Nephron (organoid): ENCODE data around the gene DENND4C.

Source experiments
- H3K27ac Mint-ChIP-seq, 3 experiments: 2 replicates each; pipeline ENCODE4 v1.8.0; 2020; ENCODE audit warnings: mixed read lengths in 3 of 3, mild to moderate bottlenecking in 2 of 3, moderate library complexity in 1 of 3
- H3K27me3 Mint-ChIP-seq: 2 replicates; pipeline ENCODE4 v1.8.0; 2021; ENCODE audit warnings: low read depth, mild to moderate bottlenecking, moderate library complexity, mixed read lengths
- H3K36me3 Mint-ChIP-seq: 2 replicates; pipeline ENCODE4 v1.8.0; 2020; ENCODE audit warnings: low read depth, mixed read lengths
- H3K4me1 Mint-ChIP-seq: 2 replicates; pipeline ENCODE4 v1.8.0; 2020; ENCODE audit warnings: mixed read lengths
- H3K4me3 Mint-ChIP-seq, 3 experiments: 2 replicates each; pipeline ENCODE4 v1.8.0; 2020; ENCODE audit warnings: mild to moderate bottlenecking in 3 of 3, mixed read lengths in 3 of 3, moderate library complexity in 2 of 3
- H3K9me3 Mint-ChIP-seq: 2 replicates; pipeline ENCODE4 v1.8.0; 2020; ENCODE audit warnings: mixed read lengths
- CTCF ChIP-seq, 3 experiments: fragments of 200-600 bp; sonication (generic); IDR thresholded peaks; one replicate each; pipeline ENCODE4 v1.5.0; 2021; ENCODE audit warnings: antibody characterized with exemption in 3 of 3; ENCODE audit not compliant: unreplicated experiment in 3 of 3

Gene DENND4C

GRCh38 chr9:19209188-19209587 is 21.3 kb upstream of the DENND4C start:
- H3K27me3 Mint-ChIP-seq: no peaks in the 10 kb centered on the region
- no peaks in the 10 kb centered on the region for H3K36me3 Mint-ChIP-seq
- H3K9me3 Mint-ChIP-seq: no peaks in the 10 kb centered on the region
- TF ChIP-seq CTCF (IDR thresholded peaks at IDR 0.05; ENCODE audit: unreplicated experiment in 3 of 3): no peak
- H3K4me1 Mint-ChIP-seq: peaks cover 5% of the 10 kb centered on the region
- H3K4me3 Mint-ChIP-seq: no peak overlapping the region
- no peak overlapping the region for H3K27ac Mint-ChIP-seq

GRCh38 chr9:19213823-19214222 is 16.7 kb upstream of the DENND4C start:
- H3K4me1 Mint-ChIP-seq: peaks cover 4% of the 10 kb centered on the region
- no peaks in the 10 kb centered on the region for H3K36me3 Mint-ChIP-seq
- H3K27ac Mint-ChIP-seq: no peak overlapping the region
- H3K9me3 Mint-ChIP-seq: no peaks in the 10 kb centered on the region
- TF ChIP-seq CTCF (IDR thresholded peaks at IDR 0.05; ENCODE audit: unreplicated experiment in 3 of 3): no peak
- no peaks in the 10 kb centered on the region for H3K27me3 Mint-ChIP-seq
- no peak overlapping the region for H3K4me3 Mint-ChIP-seq

- TF ChIP-seq CTCF (IDR thresholded peaks at IDR 0.05; ENCODE audit: unreplicated experiment in 3 of 3): no peak
- H3K9me3 Mint-ChIP-seq: no peaks in the 10 kb centered on the region
- no peaks in the 10 kb centered on the region for H3K27me3 Mint-ChIP-seq
- H3K36me3 Mint-ChIP-seq: no peaks in the 10 kb centered on the region
- H3K4me3 Mint-ChIP-seq: no peak overlapping the region
- H3K27ac Mint-ChIP-seq: no peak overlapping the region
- no peaks in the 10 kb centered on the region for H3K4me1 Mint-ChIP-seq
Observed at GRCh38 chr9:19216466-19216865, 14.0 kb upstream of the DENND4C start.

- no peak overlapping the region for H3K4me3 Mint-ChIP-seq
- H3K9me3 Mint-ChIP-seq: no peaks in the 10 kb centered on the region
- peaks cover 10% of the 10 kb centered on the region for H3K4me1 Mint-ChIP-seq
- peaks cover 3% of the 10 kb centered on the region for H3K36me3 Mint-ChIP-seq
- TF ChIP-seq CTCF (IDR thresholded peaks at IDR 0.05; ENCODE audit: unreplicated experiment in 3 of 3): no peak
- no peaks in the 10 kb centered on the region for H3K27me3 Mint-ChIP-seq
- no peak overlapping the region for H3K27ac Mint-ChIP-seq
Observed at GRCh38 chr9:19221326-19221725, 9.2 kb upstream of the DENND4C start.

- H3K4me1 Mint-ChIP-seq: peaks cover 10% of the 10 kb centered on the region
- peaks cover 3% of the 10 kb centered on the region for H3K36me3 Mint-ChIP-seq
- no peak overlapping the region for H3K4me3 Mint-ChIP-seq
- no peak for TF ChIP-seq CTCF (IDR thresholded peaks at IDR 0.05; ENCODE audit: unreplicated experiment in 3 of 3)
- H3K27ac Mint-ChIP-seq: peak overlapping the region; percentile 43 to 86 (median 76)
- no peaks in the 10 kb centered on the region for H3K9me3 Mint-ChIP-seq
- no peaks in the 10 kb centered on the region for H3K27me3 Mint-ChIP-seq
Observed at GRCh38 chr9:19223724-19224123, 6.8 kb upstream of the DENND4C start.

GRCh38 chr9:19224563-19224962 is 5.9 kb upstream of the DENND4C start:
- Mint-ChIP-seq H3K9me3 (no peaks in the 10 kb centered on the region), H3K4me3 (no peak overlapping the region), H3K4me1 (peaks cover 15% of the 10 kb centered on the region), H3K36me3 (peaks cover 3% of the 10 kb centered on the region), H3K27me3 (no peaks in the 10 kb centered on the region), H3K27ac (peak overlapping the region in 2 of 3 experiments; percentile 19 to 73)
- no peak for TF ChIP-seq CTCF (IDR thresholded peaks at IDR 0.05; ENCODE audit: unreplicated experiment in 3 of 3)
